ENCODE data around the gene RRP9.

The RRP9 gene

GRCh38 chr3:51955893-51956770 is 14.4 kb upstream of the RRP9 start:
- peak overlapping the region; percentile 27 for H3K4me3 ChIP-seq (ENCODE audit: low read depth, low read length)

- H3K4me3 ChIP-seq (ENCODE audit: low read depth, low read length), result peak within 1 kb of the TSS; percentile 27
These were observed 13.6 kb upstream of the RRP9 start, which contains the start of gene GPR62 for GRCh38 chr3:51955175-51955892. GPR62 (plus strand) TSS chr3:51955381; CDS start chr3:51955653, 272 bp downstream.

- no peak overlapping the region for H3K4me3 ChIP-seq (ENCODE audit: low read depth, low read length)
These were observed 13.0 kb upstream of the RRP9 start for GRCh38 chr3:51954713-51955112.

- no peak overlapping the region for H3K4me3 ChIP-seq (ENCODE audit: low read depth, low read length)
These were observed 12.4 kb upstream of the RRP9 start for GRCh38 chr3:51954105-51954504.

- H3K4me3 ChIP-seq (ENCODE audit: low read depth, low read length), result no peak overlapping the region
These were observed 11.7 kb upstream of the RRP9 start for GRCh38 chr3:51953445-51953844.

- H3K4me3 ChIP-seq (ENCODE audit: low read depth, low read length), result no peak overlapping the region
These were observed 9.2 kb upstream of the RRP9 start for GRCh38 chr3:51950899-51951298.

- H3K4me3 ChIP-seq (ENCODE audit: low read depth, low read length), result no peak overlapping the region
These were observed 7.4 kb upstream of the RRP9 start for GRCh38 chr3:51949121-51949520.

- H3K4me3 ChIP-seq (ENCODE audit: low read depth, low read length), result no peak overlapping the region
These were observed 6.4 kb upstream of the RRP9 start for GRCh38 chr3:51948016-51948580.

GRCh38 chr3:51947215-51947900 is 5.7 kb upstream of the RRP9 start:
- H3K4me3 ChIP-seq (ENCODE audit: low read depth, low read length), result no peak overlapping the region

GRCh38 chr3:51946796-51947195 is 5.1 kb upstream of the RRP9 start:
- H3K4me3 ChIP-seq (ENCODE audit: low read depth, low read length), result no peak overlapping the region

- H3K4me3 ChIP-seq (ENCODE audit: low read depth, low read length), result no peak overlapping the region
These were observed 4.4 kb upstream of the RRP9 start for GRCh38 chr3:51945926-51946705.

GRCh38 chr3:51945031-51945840 is 3.5 kb upstream of the RRP9 start:
- no peak overlapping the region for H3K4me3 ChIP-seq (ENCODE audit: low read depth, low read length)

GRCh38 chr3:51944451-51945021 is 2.8 kb upstream of the RRP9 start:
- H3K4me3 ChIP-seq (ENCODE audit: low read depth, low read length), result no peak overlapping the region

GRCh38 chr3:51943451-51944391 is 2.0 kb upstream of the RRP9 start:
- H3K4me3 ChIP-seq (ENCODE audit: low read depth, low read length), result no peak overlapping the region

GRCh38 chr3:51942603-51943450 is 1.1 kb upstream of the RRP9 start:
- no peak overlapping the region for H3K4me3 ChIP-seq (ENCODE audit: low read depth, low read length)

GRCh38 chr3:51941463-51941797 is 274 bp downstream of the RRP9 start:
- peak overlapping the region; percentile 89 for H3K4me3 ChIP-seq (ENCODE audit: low read depth, low read length)

Data from iPS-11a (cell line).